GM19025 (cell line): ENCODE data around the gene UBE2L3.

ENCODE experiments used
- ATAC-seq: cut with Tn5 transposase; IDR thresholded peaks from one replicate; pipeline ENCODE4 v1.9.1; 2021; ENCODE audit warnings: mild to moderate bottlenecking, low read depth, moderate library complexity; ENCODE audit not compliant: unreplicated experiment

Gene UBE2L3

DNA sequence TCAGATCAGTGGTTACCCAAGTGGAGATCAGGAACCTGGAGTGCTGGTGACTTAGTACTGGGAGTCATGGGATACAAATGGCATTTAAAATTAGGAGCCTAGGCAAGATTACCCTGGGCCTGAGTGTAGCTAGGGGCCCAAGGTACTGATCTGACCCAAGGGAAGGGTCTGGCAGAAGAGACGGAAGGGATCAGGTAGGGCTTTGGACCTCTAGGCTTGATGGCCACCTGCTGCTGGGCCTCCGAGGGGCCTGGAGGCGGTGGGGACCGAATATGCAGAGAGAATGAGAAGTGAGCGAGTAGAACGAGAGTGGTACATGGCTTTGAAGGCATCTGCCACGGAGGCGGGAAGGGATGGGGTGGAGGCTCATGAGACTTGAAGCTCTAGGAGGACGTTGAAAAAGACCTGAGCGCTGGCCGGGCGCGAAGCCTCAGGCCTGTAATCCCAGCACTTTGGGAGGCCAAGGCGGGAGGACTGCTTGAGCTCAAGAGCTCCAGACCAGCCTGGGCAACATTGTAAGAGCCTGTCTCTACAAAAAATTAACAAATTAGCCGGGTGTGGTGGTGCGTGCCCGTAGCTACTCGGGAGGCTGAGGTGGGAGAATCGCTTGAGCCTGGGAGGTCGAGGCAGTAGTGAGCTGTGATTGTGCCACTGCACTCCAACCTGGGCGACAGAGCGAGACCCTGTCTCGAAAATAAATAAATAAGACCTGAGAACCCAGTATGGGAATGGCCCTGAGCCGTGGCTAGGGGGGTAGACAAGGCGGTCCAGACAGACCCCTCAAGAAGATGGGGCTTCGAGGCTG lies 97.7 kb downstream of the UBE2L3 start:
- no peak for ATAC-seq

DNA sequence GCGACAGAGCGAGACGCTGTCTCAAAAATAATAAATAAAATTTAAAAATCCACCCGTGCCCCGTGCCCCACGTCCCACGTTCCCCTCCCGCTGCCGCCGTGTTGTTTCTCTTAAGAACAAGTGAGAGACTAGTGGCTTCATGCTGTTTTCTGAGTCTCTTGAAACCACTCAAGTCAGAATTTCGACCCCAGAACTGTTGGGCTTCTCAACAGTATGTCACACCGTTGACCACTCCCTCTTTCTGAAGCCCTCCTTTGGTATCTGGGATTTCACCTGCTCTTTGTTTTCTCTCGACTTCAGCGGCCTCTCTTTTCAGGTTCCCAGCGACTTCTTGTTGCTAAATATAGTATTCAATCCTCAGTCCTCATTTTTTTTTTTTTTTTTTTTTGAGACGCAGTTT lies 99.3 kb downstream of the UBE2L3 start:
- ATAC-seq = no peak

DNA sequence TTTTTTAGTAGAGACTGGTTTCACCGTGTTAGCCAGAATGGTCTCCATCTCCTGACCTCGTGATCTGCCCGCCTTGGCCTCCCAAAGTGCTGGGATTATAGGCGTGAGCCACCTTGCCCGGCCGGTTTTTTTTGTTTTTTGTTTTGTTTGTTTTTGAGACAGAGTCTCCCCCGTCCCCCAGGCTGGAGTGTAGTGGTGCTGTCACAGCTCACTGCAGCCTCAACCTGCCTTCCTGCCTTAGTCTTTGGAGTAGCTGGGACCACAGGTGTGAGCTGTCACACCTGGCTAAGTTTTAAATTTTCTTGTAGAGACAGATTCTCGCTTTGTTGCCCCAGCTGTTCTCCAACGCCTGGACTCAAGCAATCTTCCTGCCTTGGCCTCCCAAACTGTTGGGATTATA lies 101.5 kb downstream of the UBE2L3 start:
- no peak for ATAC-seq

DNA sequence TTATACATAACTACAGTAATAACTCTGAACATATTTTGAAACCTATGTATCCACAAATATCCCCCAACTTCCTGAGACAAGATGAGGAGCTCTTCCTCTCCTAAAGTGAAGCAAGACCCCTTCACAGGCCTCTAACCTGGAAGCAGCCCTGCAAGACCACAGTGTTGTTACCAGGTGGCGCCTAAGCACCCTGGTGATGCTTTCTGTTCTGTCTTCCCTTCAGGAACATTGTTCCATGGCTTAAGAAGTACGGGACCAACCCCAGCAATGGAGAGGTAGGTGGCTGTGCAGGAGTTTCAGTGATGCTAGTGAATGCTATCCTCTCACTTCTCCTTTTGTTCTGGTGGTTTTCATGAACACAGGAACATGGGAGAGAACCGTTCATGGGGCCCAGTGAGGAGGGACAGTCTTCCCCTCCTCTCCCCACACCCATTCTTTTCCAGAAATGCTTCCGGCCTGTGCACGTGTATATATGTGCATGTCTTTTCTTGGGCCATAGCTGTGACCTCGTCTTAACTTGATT lies 104.7 kb downstream of the UBE2L3 start:
- no peak for ATAC-seq
